Measurements from ENCODE around the gene SRGN. TPM values are rescaled to one million over a fixed set of nuclear protein-coding genes. Genes with fewer than 3 reads are reported as not detected.
A peak's percentile ranks its signal among the peaks of the same experiment; 100 is the strongest.

SRGN gene
- total and polyA plus RNA-seq, 2 donors (not counting 1 experiment from before 2014, with no cell fraction given), result 47.3 to 52.3 TPM

GRCh38 chr10:69045441-69046300, 42.2 kb upstream of the SRGN start:
- Mint-ChIP-seq H3K9me3 (ENCODE audit: insufficient read depth) (no peaks in the 10 kb centered on the region), H3K4me1 (peaks cover 23% of the 10 kb centered on the region), H3K4me3 (no peak overlapping the region), H3K27ac (peak overlapping the region; percentile 82), H3K27me3 (no peaks in the 10 kb centered on the region)
- Histone ChIP-seq H3K4me3 (ENCODE audit: control extremely low read depth in 1 of 5, extremely low read depth in 1 of 5, insufficient read depth in 1 of 5, low read depth in 2 of 5, low read length in 4 of 5) (peak overlapping the region in 1 of 5 experiments; percentile 21), H2AFZ (ENCODE audit: insufficient read depth, low read depth, low read length, poor library complexity, severe bottlenecking) (peak overlapping the region; percentile 43), H3K79me2 (ENCODE audit: control insufficient read depth, insufficient read depth, low read length) (no peaks in the 10 kb centered on the region), H4K20me1 (ENCODE audit: control insufficient read depth, insufficient read depth, low read length, poor library complexity, severe bottlenecking) (no peaks in the 10 kb centered on the region), H3K4me1 (ENCODE audit: control insufficient read depth in 2 of 2, insufficient read depth in 2 of 2, low read length in 2 of 2) (peaks cover 12 to 25% of the 10 kb centered on the region in 2 donors), H3K27ac (ENCODE audit: low read length in 2 of 2) (peak overlapping the region; percentile 2 to 41), H3K27me3 (replicated peaks in 1 of 4; ENCODE audit: control extremely low read depth in 1 of 4, control insufficient read depth in 3 of 4, insufficient read depth in 4 of 4, low read length in 3 of 4) (no peaks in the 10 kb centered on the region), H3K9ac (ENCODE audit: low read length) (no peak overlapping the region), H3K9me3 (ENCODE audit: control extremely low read depth in 1 of 3, control insufficient read depth in 2 of 3, insufficient read depth in 1 of 3, low read length in 2 of 3) (no peaks in the 10 kb centered on the region), H3K36me3 (replicated peaks in 1 of 2; ENCODE audit: control extremely low read depth in 1 of 2, control insufficient read depth in 1 of 2, extremely low read depth in 1 of 2, insufficient read depth in 2 of 2, low read length in 1 of 2) (no peaks in the 10 kb centered on the region), H3K4me2 (replicated peaks; ENCODE audit: low read depth, low read length, poor library complexity, severe bottlenecking) (no peak overlapping the region)
- ChIA-PET CTCF (interaction anchor here (1.0 to 1.3 kb wide), 2 partner anchors 26 to 1753 kb away, joined by 3 read pairs; no protein-coding TSS in a partner anchor), POLR2A (no interaction called here)
- TF ChIP-seq EZH2 (IDR thresholded peaks at IDR 0.05; ENCODE audit: borderline replicate concordance, insufficient read depth, low read depth, low read length, poor library complexity, severe bottlenecking) (no peak), CTCF (IDR thresholded peaks at IDR 0.05) (no peak)
- no peak for DNase-seq
- WGBS (ENCODE audit: insufficient coverage), result 73% methylated on average over 4 of the region's 6 CpGs
- ATAC-seq (ENCODE audit: low read depth), result peak; percentile 26
- intact Hi-C loops (cut with micrococcal nuclease), result loop anchor here (2.0 kb wide), 1 partner anchor 47 kb away; no protein-coding TSS in a partner anchor
